Loucy (cell line): ENCODE results near the gene TANGO2.

ENCODE experiments used
- EZH2phosphoT487 ChIP-seq: fragments of 200-600 bp; IDR thresholded peaks from 2 replicates; pipeline ENCODE4 v1.6.1; 2018; ENCODE audit warnings: antibody characterized with exemption, mild to moderate bottlenecking, moderate library complexity, borderline replicate concordance
- TF ChIP-seq, protein P1 (sequence below): fragments of 200-600 bp; sonication (generic); conservative IDR thresholded peaks from 2 replicates; pipeline ENCODE4 v1.5.1; 2014; ENCODE audit warnings: mild to moderate bottlenecking, antibody characterized with exemption, low read length

DNA sequence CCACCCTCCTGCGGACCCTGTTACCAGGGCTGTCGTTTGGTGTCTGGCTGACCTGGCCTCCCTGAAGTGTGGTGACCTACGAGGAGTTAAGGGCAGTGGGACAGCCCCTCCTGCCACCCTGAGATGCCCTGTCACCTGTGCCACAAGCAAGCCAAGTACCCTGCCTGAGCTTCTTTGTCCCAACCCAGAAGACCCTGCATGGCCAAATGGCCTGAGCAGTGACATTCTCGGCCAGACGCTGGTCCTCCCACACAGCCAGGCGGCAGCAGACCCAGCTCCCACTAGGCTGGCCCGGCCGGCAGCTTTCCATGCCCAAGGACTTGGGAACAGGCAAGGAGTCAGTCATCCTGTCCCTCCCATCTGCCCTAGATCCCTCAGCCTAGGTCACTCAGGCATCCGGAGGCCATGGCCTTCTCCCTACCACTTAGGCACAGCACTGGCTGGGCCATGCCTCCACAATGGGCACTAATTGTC is 11.9 kb upstream of the TANGO2 start:
- TF ChIP-seq, protein P1, sequence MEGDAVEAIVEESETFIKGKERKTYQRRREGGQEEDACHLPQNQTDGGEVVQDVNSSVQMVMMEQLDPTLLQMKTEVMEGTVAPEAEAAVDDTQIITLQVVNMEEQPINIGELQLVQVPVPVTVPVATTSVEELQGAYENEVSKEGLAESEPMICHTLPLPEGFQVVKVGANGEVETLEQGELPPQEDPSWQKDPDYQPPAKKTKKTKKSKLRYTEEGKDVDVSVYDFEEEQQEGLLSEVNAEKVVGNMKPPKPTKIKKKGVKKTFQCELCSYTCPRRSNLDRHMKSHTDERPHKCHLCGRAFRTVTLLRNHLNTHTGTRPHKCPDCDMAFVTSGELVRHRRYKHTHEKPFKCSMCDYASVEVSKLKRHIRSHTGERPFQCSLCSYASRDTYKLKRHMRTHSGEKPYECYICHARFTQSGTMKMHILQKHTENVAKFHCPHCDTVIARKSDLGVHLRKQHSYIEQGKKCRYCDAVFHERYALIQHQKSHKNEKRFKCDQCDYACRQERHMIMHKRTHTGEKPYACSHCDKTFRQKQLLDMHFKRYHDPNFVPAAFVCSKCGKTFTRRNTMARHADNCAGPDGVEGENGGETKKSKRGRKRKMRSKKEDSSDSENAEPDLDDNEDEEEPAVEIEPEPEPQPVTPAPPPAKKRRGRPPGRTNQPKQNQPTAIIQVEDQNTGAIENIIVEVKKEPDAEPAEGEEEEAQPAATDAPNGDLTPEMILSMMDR = no peak
- TF ChIP-seq EZH2phosphoT487 = no peak
